GM23338 (cell line): ENCODE data around the gene MPP2. TPM values are rescaled to one million over a fixed set of nuclear protein-coding genes. Genes with fewer than 3 reads are reported as not detected.

Source experiments
- ATAC-seq: fragments of 200-7000 bp; cut with Tn5 transposase; 3 replicates; pipeline ENCODE4 v1.9.1; 2020
- DNase-seq: peaks from one replicate; pipeline ENCODE4 v3.0.0-alpha.2; 2015; ENCODE audit warnings: low spot score
- H2AFZ ChIP-seq: fragments of 200-600 bp; sonication (generic); 2 replicates; pipeline ENCODE4 v1.8.0; 2016; ENCODE audit warnings: antibody characterized with exemption, mild to moderate bottlenecking, moderate library complexity
- H3F3A ChIP-seq: fragments of 200-600 bp; sonication (generic); replicated peaks from 2 replicates; pipeline ENCODE4 v1.8.0; 2017; ENCODE audit warnings: antibody characterized with exemption, mixed run types, low read depth
- H3K27ac ChIP-seq: fragments of 200-600 bp; sonication (generic); 2 replicates; pipeline ENCODE4 v1.6.1; 2016; ENCODE audit warnings: low read depth
- H3K27me3 ChIP-seq: fragments of 200-600 bp; sonication (generic); 2 replicates; pipeline ENCODE4 v1.8.0; 2016; ENCODE audit warnings: mild to moderate bottlenecking, mixed run types, moderate library complexity; ENCODE audit not compliant: insufficient read depth
- H3K36me3 ChIP-seq: fragments of 200-600 bp; sonication (generic); 2 replicates; pipeline ENCODE4 v1.8.0; 2016; ENCODE audit warnings: mild to moderate bottlenecking; ENCODE audit not compliant: insufficient read depth
- H3K4me1 ChIP-seq: fragments of 200-600 bp; sonication (generic); 2 replicates; pipeline ENCODE4 v1.8.0; 2016; ENCODE audit warnings: mild to moderate bottlenecking, moderate library complexity; ENCODE audit not compliant: insufficient read depth
- H3K4me2 ChIP-seq: fragments of 200-600 bp; sonication (generic); 2 replicates; pipeline ENCODE4 v1.7.1; 2017; ENCODE audit warnings: mixed run types
- H3K4me3 ChIP-seq: fragments of 200-600 bp; sonication (generic); 2 replicates; pipeline ENCODE4 v1.6.1; 2016; ENCODE audit warnings: mixed run types
- H3K79me2 ChIP-seq: fragments of 200-600 bp; sonication (generic); replicated peaks from 2 replicates; pipeline ENCODE4 v1.8.0; 2017; ENCODE audit warnings: mild to moderate bottlenecking; ENCODE audit not compliant: insufficient read depth
- H3K9me2 ChIP-seq: fragments of 200-600 bp; sonication (generic); 2 replicates; pipeline ENCODE4 v1.8.0; 2017; ENCODE audit not compliant: insufficient read depth
- H4K20me1 ChIP-seq: fragments of 200-600 bp; sonication (generic); replicated peaks from 2 replicates; pipeline ENCODE4 v1.8.0; 2017; ENCODE audit warnings: mild to moderate bottlenecking; ENCODE audit not compliant: insufficient read depth
- H3K27ac Mint-ChIP-seq: 2 replicates; pipeline ENCODE4 v1.8.0; 2020; ENCODE audit warnings: inconsistent platforms, mild to moderate bottlenecking, moderate library complexity, mixed read lengths
- H3K27me3 Mint-ChIP-seq: 3 replicates; pipeline ENCODE4 v1.8.0; 2022; ENCODE audit warnings: low read depth, mild to moderate bottlenecking, moderate library complexity, mixed read lengths, inconsistent platforms; ENCODE audit not compliant: insufficient read depth, poor library complexity
- H3K36me3 Mint-ChIP-seq: 3 replicates; pipeline ENCODE4 v1.8.0; 2021; ENCODE audit warnings: low read depth, mild to moderate bottlenecking, inconsistent platforms, moderate library complexity, mixed read lengths
- H3K4me1 Mint-ChIP-seq: 3 replicates; pipeline ENCODE4 v1.8.0; 2020; ENCODE audit warnings: mild to moderate bottlenecking, inconsistent platforms, mixed read lengths
- H3K4me3 Mint-ChIP-seq: 3 replicates; pipeline ENCODE4 v1.8.0; 2021; ENCODE audit warnings: moderate library complexity, mild to moderate bottlenecking, inconsistent platforms, mixed read lengths
- H3K9me3 Mint-ChIP-seq: 3 replicates; pipeline ENCODE4 v1.8.0; 2020; ENCODE audit warnings: moderate library complexity, mild to moderate bottlenecking, inconsistent platforms, mixed read lengths
- CREB1 ChIP-seq: fragments of 250-450 bp; sonication (Bioruptor Pico); IDR thresholded peaks from 2 replicates; pipeline ENCODE4 v1.5.0; 2020; ENCODE audit warnings: low read depth, mild to moderate bottlenecking, moderate library complexity
- ETS1 ChIP-seq: IDR thresholded peaks from 2 replicates; pipeline ENCODE4 v1.6.1; 2016; ENCODE audit warnings: antibody characterized with exemption
- EZH2 ChIP-seq: fragments of 200-600 bp; sonication (generic); IDR thresholded peaks from one replicate; pipeline ENCODE4 v1.8.0; 2017; ENCODE audit warnings: antibody characterized with exemption, mild to moderate bottlenecking, low read depth; ENCODE audit not compliant: unreplicated experiment
- EZH2phosphoT487 ChIP-seq: fragments of 200-600 bp; sonication (generic); IDR thresholded peaks from one replicate; pipeline ENCODE4 v1.8.1; 2018; ENCODE audit warnings: antibody characterized with exemption; ENCODE audit not compliant: unreplicated experiment
- JUNB ChIP-seq: IDR thresholded peaks from one replicate; pipeline ENCODE4 v1.6.1; 2016; ENCODE audit warnings: antibody characterized with exemption; ENCODE audit not compliant: unreplicated experiment
- NANOG ChIP-seq: IDR thresholded peaks from 2 replicates; pipeline ENCODE4 v1.6.1; 2016; ENCODE audit warnings: antibody characterized with exemption, borderline replicate concordance
- POLR2AphosphoS5 ChIP-seq: IDR thresholded peaks from 2 replicates; pipeline ENCODE4 v1.6.1; 2016; ENCODE audit warnings: antibody characterized with exemption, low read depth
- STAT1 ChIP-seq: IDR thresholded peaks from one replicate; pipeline ENCODE4 v1.6.1; 2016; ENCODE audit warnings: antibody characterized with exemption; ENCODE audit not compliant: unreplicated experiment
- ZNF114 ChIP-seq: fragments of 250-450 bp; sonication (Bioruptor Pico); IDR thresholded peaks from 2 replicates; pipeline ENCODE4 v1.5.0; 2020; ENCODE audit warnings: mild to moderate bottlenecking, moderate library complexity
- polyA plus RNA-seq: library from polyadenylated mRNA; unstranded; fragments of >200 nt; fragmentation: Nextera tagmentation; extraction: Ambion mirVana; gene quantifications from 2 replicates; pipeline ENCODE4 v1.2.1, GENCODE V29; 2016
- total RNA-seq: library from RNA; depleted of rRNA; stranded (reverse); fragments of >200 nt; shearing (Covaris generic); gene quantifications from 2 replicates; pipeline ENCODE4 v1.2.3, GENCODE V29; 2014
- TF ChIP-seq, protein P1 (sequence below): fragments of 250-450 bp; sonication (Bioruptor Pico); IDR thresholded peaks from 2 replicates; pipeline ENCODE4 v1.5.0; 2020; ENCODE audit warnings: mild to moderate bottlenecking, moderate library complexity
- TF ChIP-seq, protein P2 (sequence below): IDR thresholded peaks from one replicate; pipeline ENCODE4 v1.6.1; 2018; ENCODE audit warnings: antibody characterized with exemption; ENCODE audit not compliant: unreplicated experiment
- TF ChIP-seq, protein P3 (sequence below), 2 experiments: fragments of 200-600 bp in 1 of 2; sonication (generic) in 1 of 2; conservative IDR thresholded peaks; 2 replicates each; pipeline versions ENCODE4 v1.5.1 to v1.6.1; 2016 to 2017; ENCODE audit warnings: antibody characterized with exemption in 2 of 2, low read depth in 2 of 2, mild to moderate bottlenecking in 2 of 2, moderate library complexity in 1 of 2

MPP2 gene
- total and polyA plus RNA-seq, 2 experiments from 2014 or later = 7.8 to 20.7 TPM

DNA sequence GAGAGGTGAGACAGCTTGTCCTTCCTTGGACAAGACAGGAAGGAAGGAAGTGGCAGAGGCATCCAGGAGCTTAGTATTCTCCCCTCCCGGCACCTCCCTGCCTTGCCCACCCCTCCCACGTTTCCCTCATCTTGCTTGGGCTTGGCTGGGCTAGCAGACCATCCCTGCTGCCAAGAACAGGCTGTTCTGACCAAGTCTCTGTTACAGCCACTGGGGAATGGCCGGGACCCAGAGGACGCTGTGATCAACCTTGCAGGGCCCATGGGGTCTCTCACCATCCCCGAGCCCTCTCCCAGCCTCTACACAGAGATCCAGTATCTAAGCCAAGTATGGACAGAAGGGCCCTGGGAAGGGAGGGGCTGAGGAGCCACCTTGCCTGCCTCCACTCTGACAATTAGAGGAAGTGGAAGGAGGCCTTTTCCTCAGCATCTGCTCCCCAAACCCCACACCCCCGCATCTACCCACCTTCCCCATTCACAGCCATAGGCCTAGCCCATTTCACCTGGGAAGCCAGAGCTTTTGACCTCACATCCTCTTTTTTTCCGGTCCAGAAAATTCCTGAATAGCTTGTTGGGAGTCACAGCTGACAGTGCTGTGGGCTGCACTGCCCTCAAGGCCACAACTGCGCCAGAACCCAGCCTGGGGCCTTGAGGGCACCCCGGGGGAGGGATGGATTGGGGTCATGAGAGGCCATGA is 46.3 kb downstream of the MPP2 start:
- no peak overlapping the region for H2AFZ ChIP-seq
- no peaks in the 10 kb centered on the region for H3K36me3 Mint-ChIP-seq
- peaks cover 5% of the 10 kb centered on the region for H3K27me3 Mint-ChIP-seq
- no peaks in the 10 kb centered on the region for H3K79me2 ChIP-seq
- no peaks in the 10 kb centered on the region for H3K27me3 ChIP-seq
- H3K4me1 Mint-ChIP-seq = no peaks in the 10 kb centered on the region
- H3K27ac ChIP-seq = no peak overlapping the region
- TF ChIP-seq ZNF114 (CRISPR knock-in tag) (no peak), STAT1 (no peak), JUNB (no peak), ETS1 (no peak), CREB1 (CRISPR knock-in tag) (no peak), EZH2phosphoT487 (no peak), POLR2AphosphoS5 (no peak), NANOG (no peak), EZH2 (no peak)
- TF ChIP-seq, protein P1, sequence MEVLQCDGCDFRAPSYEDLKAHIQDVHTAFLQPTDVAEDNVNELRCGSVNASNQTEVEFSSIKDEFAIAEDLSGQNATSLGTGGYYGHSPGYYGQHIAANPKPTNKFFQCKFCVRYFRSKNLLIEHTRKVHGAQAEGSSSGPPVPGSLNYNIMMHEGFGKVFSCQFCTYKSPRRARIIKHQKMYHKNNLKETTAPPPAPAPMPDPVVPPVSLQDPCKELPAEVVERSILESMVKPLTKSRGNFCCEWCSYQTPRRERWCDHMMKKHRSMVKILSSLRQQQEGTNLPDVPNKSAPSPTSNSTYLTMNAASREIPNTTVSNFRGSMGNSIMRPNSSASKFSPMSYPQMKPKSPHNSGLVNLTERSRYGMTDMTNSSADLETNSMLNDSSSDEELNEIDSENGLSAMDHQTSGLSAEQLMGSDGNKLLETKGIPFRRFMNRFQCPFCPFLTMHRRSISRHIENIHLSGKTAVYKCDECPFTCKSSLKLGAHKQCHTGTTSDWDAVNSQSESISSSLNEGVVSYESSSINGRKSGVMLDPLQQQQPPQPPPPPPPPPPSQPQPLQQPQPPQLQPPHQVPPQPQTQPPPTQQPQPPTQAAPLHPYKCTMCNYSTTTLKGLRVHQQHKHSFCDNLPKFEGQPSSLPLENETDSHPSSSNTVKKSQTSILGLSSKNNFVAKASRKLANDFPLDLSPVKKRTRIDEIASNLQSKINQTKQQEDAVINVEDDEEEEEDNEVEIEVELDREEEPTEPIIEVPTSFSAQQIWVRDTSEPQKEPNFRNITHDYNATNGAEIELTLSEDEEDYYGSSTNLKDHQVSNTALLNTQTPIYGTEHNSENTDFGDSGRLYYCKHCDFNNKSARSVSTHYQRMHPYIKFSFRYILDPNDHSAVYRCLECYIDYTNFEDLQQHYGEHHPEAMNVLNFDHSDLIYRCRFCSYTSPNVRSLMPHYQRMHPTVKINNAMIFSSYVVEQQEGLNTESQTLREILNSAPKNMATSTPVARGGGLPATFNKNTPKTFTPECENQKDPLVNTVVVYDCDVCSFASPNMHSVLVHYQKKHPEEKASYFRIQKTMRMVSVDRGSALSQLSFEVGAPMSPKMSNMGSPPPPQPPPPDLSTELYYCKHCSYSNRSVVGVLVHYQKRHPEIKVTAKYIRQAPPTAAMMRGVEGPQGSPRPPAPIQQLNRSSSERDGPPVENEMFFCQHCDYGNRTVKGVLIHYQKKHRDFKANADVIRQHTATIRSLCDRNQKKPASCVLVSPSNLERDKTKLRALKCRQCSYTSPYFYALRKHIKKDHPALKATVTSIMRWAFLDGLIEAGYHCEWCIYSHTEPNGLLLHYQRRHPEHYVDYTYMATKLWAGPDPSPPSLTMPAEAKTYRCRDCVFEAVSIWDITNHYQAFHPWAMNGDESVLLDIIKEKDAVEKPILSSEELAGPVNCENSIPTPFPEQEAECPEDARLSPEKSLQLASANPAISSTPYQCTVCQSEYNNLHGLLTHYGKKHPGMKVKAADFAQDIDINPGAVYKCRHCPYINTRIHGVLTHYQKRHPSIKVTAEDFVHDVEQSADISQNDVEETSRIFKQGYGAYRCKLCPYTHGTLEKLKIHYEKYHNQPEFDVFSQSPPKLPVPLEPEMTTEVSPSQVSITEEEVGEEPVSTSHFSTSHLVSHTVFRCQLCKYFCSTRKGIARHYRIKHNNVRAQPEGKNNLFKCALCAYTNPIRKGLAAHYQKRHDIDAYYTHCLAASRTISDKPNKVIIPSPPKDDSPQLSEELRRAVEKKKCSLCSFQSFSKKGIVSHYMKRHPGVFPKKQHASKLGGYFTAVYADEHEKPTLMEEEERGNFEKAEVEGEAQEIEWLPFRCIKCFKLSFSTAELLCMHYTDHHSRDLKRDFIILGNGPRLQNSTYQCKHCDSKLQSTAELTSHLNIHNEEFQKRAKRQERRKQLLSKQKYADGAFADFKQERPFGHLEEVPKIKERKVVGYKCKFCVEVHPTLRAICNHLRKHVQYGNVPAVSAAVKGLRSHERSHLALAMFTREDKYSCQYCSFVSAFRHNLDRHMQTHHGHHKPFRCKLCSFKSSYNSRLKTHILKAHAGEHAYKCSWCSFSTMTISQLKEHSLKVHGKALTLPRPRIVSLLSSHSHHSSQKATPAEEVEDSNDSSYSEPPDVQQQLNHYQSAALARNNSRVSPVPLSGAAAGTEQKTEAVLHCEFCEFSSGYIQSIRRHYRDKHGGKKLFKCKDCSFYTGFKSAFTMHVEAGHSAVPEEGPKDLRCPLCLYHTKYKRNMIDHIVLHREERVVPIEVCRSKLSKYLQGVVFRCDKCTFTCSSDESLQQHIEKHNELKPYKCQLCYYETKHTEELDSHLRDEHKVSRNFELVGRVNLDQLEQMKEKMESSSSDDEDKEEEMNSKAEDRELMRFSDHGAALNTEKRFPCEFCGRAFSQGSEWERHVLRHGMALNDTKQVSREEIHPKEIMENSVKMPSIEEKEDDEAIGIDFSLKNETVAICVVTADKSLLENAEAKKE = no peak
- TF ChIP-seq, protein P2, sequence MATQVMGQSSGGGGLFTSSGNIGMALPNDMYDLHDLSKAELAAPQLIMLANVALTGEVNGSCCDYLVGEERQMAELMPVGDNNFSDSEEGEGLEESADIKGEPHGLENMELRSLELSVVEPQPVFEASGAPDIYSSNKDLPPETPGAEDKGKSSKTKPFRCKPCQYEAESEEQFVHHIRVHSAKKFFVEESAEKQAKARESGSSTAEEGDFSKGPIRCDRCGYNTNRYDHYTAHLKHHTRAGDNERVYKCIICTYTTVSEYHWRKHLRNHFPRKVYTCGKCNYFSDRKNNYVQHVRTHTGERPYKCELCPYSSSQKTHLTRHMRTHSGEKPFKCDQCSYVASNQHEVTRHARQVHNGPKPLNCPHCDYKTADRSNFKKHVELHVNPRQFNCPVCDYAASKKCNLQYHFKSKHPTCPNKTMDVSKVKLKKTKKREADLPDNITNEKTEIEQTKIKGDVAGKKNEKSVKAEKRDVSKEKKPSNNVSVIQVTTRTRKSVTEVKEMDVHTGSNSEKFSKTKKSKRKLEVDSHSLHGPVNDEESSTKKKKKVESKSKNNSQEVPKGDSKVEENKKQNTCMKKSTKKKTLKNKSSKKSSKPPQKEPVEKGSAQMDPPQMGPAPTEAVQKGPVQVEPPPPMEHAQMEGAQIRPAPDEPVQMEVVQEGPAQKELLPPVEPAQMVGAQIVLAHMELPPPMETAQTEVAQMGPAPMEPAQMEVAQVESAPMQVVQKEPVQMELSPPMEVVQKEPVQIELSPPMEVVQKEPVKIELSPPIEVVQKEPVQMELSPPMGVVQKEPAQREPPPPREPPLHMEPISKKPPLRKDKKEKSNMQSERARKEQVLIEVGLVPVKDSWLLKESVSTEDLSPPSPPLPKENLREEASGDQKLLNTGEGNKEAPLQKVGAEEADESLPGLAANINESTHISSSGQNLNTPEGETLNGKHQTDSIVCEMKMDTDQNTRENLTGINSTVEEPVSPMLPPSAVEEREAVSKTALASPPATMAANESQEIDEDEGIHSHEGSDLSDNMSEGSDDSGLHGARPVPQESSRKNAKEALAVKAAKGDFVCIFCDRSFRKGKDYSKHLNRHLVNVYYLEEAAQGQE = no peak
- TF ChIP-seq, protein P3, sequence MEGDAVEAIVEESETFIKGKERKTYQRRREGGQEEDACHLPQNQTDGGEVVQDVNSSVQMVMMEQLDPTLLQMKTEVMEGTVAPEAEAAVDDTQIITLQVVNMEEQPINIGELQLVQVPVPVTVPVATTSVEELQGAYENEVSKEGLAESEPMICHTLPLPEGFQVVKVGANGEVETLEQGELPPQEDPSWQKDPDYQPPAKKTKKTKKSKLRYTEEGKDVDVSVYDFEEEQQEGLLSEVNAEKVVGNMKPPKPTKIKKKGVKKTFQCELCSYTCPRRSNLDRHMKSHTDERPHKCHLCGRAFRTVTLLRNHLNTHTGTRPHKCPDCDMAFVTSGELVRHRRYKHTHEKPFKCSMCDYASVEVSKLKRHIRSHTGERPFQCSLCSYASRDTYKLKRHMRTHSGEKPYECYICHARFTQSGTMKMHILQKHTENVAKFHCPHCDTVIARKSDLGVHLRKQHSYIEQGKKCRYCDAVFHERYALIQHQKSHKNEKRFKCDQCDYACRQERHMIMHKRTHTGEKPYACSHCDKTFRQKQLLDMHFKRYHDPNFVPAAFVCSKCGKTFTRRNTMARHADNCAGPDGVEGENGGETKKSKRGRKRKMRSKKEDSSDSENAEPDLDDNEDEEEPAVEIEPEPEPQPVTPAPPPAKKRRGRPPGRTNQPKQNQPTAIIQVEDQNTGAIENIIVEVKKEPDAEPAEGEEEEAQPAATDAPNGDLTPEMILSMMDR (conservative IDR thresholded peaks at IDR 0.05; ENCODE audit: low read depth in 2 of 2) = no peak
- no peaks in the 10 kb centered on the region for H3K4me1 ChIP-seq
- H3K4me3 Mint-ChIP-seq = no peak overlapping the region
- H3K27ac Mint-ChIP-seq = no peak overlapping the region
- no peak overlapping the region for H3K4me3 ChIP-seq
- no peak overlapping the region for H3K4me2 ChIP-seq
- no peaks in the 10 kb centered on the region for H4K20me1 ChIP-seq
- no peaks in the 10 kb centered on the region for H3K9me2 ChIP-seq
- ATAC-seq (no peak), DNase-seq (no peak)
- no peaks in the 10 kb centered on the region for H3K36me3 ChIP-seq
- no peaks in the 10 kb centered on the region; the same call in 2 of the 3 replicates for H3K9me3 Mint-ChIP-seq
- H3F3A ChIP-seq = no peaks in the 10 kb centered on the region
